HepG2 (cell line): ENCODE data around the gene MGAT4D. TPM values are rescaled to one million over a fixed set of nuclear protein-coding genes. Genes with fewer than 3 reads are reported as not detected.

ENCODE experiments used
- ADNP ChIP-seq: sonication (generic); formaldehyde crosslinking; IDR thresholded peaks from 2 replicates; pipeline ENCODE4 v1.4.0; 2020; ENCODE audit warnings: missing genetic modification reagents
- ARID2 ChIP-seq: sonication (generic); formaldehyde crosslinking; IDR thresholded peaks from 2 replicates; pipeline ENCODE4 v1.8.1; 2022; ENCODE audit warnings: mild to moderate bottlenecking, missing genetic modification reagents, borderline replicate concordance
- ARID5B ChIP-seq: IDR thresholded peaks from 2 replicates; pipeline ENCODE4 v1.4.0; 2020; ENCODE audit warnings: mild to moderate bottlenecking, missing genetic modification reagents
- CREM ChIP-seq, 2 experiments: sonication (generic) in 1 of 2; formaldehyde crosslinking in 1 of 2; IDR thresholded peaks; 2 replicates each; pipeline versions ENCODE4 v1.4.0 to v1.6.1; 2016 to 2020; ENCODE audit warnings: antibody characterized with exemption in 1 of 2, mild to moderate bottlenecking in 1 of 2, missing genetic modification reagents in 1 of 2
- DMAP1 ChIP-seq: IDR thresholded peaks from 2 replicates; pipeline ENCODE4 v1.6.1; 2016
- GLI4 ChIP-seq: sonication (generic); formaldehyde crosslinking; IDR thresholded peaks from 2 replicates; pipeline ENCODE4 v1.5.1; 2020; ENCODE audit warnings: missing genetic modification reagents, mild to moderate bottlenecking, moderate library complexity, borderline replicate concordance
- HBP1 ChIP-seq: IDR thresholded peaks from 2 replicates; pipeline ENCODE4 v1.6.1; 2016; ENCODE audit warnings: low read depth, control low read depth
- HDAC2 ChIP-seq: sonication (generic); formaldehyde crosslinking; IDR thresholded peaks from 2 replicates; pipeline ENCODE4 v1.4.0; 2020; ENCODE audit warnings: missing genetic modification reagents
- JARID2 ChIP-seq: sonication (generic); formaldehyde crosslinking; IDR thresholded peaks from 2 replicates; pipeline ENCODE4 v1.8.1; 2023; ENCODE audit warnings: missing genetic modification reagents, inconsistent platforms; ENCODE audit not compliant: insufficient replicate concordance
- KLF13 ChIP-seq: sonication (generic); formaldehyde crosslinking; IDR thresholded peaks from 2 replicates; pipeline ENCODE4 v1.4.0; 2020; ENCODE audit warnings: mild to moderate bottlenecking, missing genetic modification reagents
- LBX2 ChIP-seq: sonication (generic); formaldehyde crosslinking; IDR thresholded peaks from 2 replicates; pipeline ENCODE4 v1.5.0; 2020; ENCODE audit warnings: missing genetic modification reagents, mild to moderate bottlenecking, borderline replicate concordance
- MLLT10 ChIP-seq: sonication (generic); formaldehyde crosslinking; IDR thresholded peaks from 2 replicates; pipeline ENCODE4 v1.4.0; 2020; ENCODE audit warnings: missing genetic modification reagents
- NAIF1 ChIP-seq: sonication (generic); formaldehyde crosslinking; IDR thresholded peaks from 2 replicates; pipeline ENCODE4 v1.5.0; 2020; ENCODE audit warnings: mild to moderate bottlenecking, missing genetic modification reagents, borderline replicate concordance
- NCOA1 ChIP-seq: sonication (generic); formaldehyde crosslinking; IDR thresholded peaks from 2 replicates; pipeline ENCODE4 v1.9.0; 2021; ENCODE audit warnings: missing genetic modification reagents
- PHF5A ChIP-seq: IDR thresholded peaks from one replicate; pipeline ENCODE4 v1.6.1; 2018; ENCODE audit warnings: low read depth, missing genetic modification reagents; ENCODE audit not compliant: unreplicated experiment
- PLRG1 ChIP-seq: fragments of 450-650 bp; conservative IDR thresholded peaks from 2 replicates; pipeline ENCODE4 v1.6.1; 2016
- RFX1 ChIP-seq: fragments of 450-650 bp; IDR thresholded peaks from 2 replicates; pipeline ENCODE4 v1.6.1; 2017
- RFX3 ChIP-seq: IDR thresholded peaks from 2 replicates; pipeline ENCODE4 v1.6.1; 2016; ENCODE audit warnings: missing biosample characterization, missing genetic modification reagents
- SIN3B ChIP-seq: fragments of 150-350 bp; IDR thresholded peaks from 2 replicates; pipeline ENCODE4 v1.6.1; 2014; ENCODE audit warnings: low read length
- SP1 ChIP-seq, 2 experiments: fragments of 450-650 bp in 1 of 2; sonication (generic) in 1 of 2; formaldehyde crosslinking in 1 of 2; IDR thresholded peaks; 2 replicates each; pipeline versions ENCODE4 v1.4.0 to v1.6.1; 2016 to 2020; ENCODE audit warnings: missing genetic modification reagents in 1 of 2
- ZNF296 ChIP-seq: sonication (generic); formaldehyde crosslinking; conservative IDR thresholded peaks from 2 replicates; pipeline ENCODE4 v1.5.0; 2020; ENCODE audit warnings: mild to moderate bottlenecking, missing genetic modification reagents
- ZNF350 ChIP-seq: sonication (generic); formaldehyde crosslinking; IDR thresholded peaks from 2 replicates; pipeline ENCODE4 v1.4.0; 2020; ENCODE audit warnings: mild to moderate bottlenecking, low read depth, missing genetic modification reagents, borderline replicate concordance
- ZNF780A ChIP-seq: sonication (generic); formaldehyde crosslinking; IDR thresholded peaks from 2 replicates; pipeline ENCODE4 v1.8.0; 2022; ENCODE audit warnings: mild to moderate bottlenecking, missing genetic modification reagents, moderate library complexity
- ZNF792 ChIP-seq: IDR thresholded peaks from 2 replicates; pipeline ENCODE4 v1.6.1; 2016
- ZSCAN22 ChIP-seq: sonication (generic); formaldehyde crosslinking; IDR thresholded peaks from 2 replicates; pipeline ENCODE4 v1.4.0; 2020; ENCODE audit warnings: mild to moderate bottlenecking, missing genetic modification reagents
- ZSCAN29 ChIP-seq: sonication (generic); formaldehyde crosslinking; conservative IDR thresholded peaks from 2 replicates; pipeline ENCODE4 v1.4.0; 2020; ENCODE audit warnings: mild to moderate bottlenecking, missing genetic modification reagents
- polyA plus RNA-seq, 8 experiments: library from polyadenylated mRNA; depleted of rRNA in 3 of 8; stranded (reverse) in 7 of 8; unstranded in 1 of 8; fragments of >200 nt; fragmentation: Illumina TruSeq in 4 of 8; extraction: Trizol in 4 of 8; gene quantifications; 2 replicates each; pipeline versions ENCODE4 v1.2.1 to v1.2.3, GENCODE V29; 2011 to 2016; ENCODE audit warnings: low read depth in 4 of 8, missing spikeins in 1 of 8, mixed read lengths in 1 of 8; ENCODE audit not compliant: insufficient read depth in 1 of 8
- total RNA-seq, 5 experiments: library from RNA; depleted of rRNA; stranded (reverse); fragments of >200 nt; fragmentation: Illumina TruSeq; extraction: Trizol; gene quantifications; 2 replicates each; pipeline ENCODE4 v1.2.3, GENCODE V29; 2016; ENCODE audit warnings: low read depth in 1 of 5

MGAT4D gene
- total and polyA plus RNA-seq, 2 of the 13 experiments (the other 11 are each of a cell fraction or from before 2014, with no cell fraction given), result not detected

GRCh38 chr4:140523857-140524742 lies 26.0 kb upstream of the MGAT4D start, which contains the start of gene ELMOD2 (continued):
- TF ChIP-seq ARID5B (CRISPR knock-in tag) (peak; percentile 34; the same call in 1 of the 2 replicates), PLRG1 (no peak), JARID2 (CRISPR knock-in tag) (no peak), ZSCAN22 (CRISPR knock-in tag) (no peak), ZNF350 (peak; percentile 75; the same call in 1 of the 2 replicates), ZSCAN29 (CRISPR knock-in tag) (peak; percentile 60; the same call in 1 of the 2 replicates), ARID2 (peak; percentile 60; the same call in 1 of the 2 replicates), SIN3B (no peak), MLLT10 (CRISPR knock-in tag) (no peak), ADNP (CRISPR knock-in tag) (0 out of 2 replicates have a peak, but pooled peaks have one; percentile 19), RFX3 (CRISPR knock-in tag) (peak; percentile 97), ZNF780A (CRISPR knock-in tag) (no peak), KLF13 (CRISPR knock-in tag) (no peak), GLI4 (peak; percentile 77; the same call in 1 of the 2 replicates), NAIF1 (CRISPR knock-in tag) (peak; percentile 82; the same call in 1 of the 2 replicates), LBX2 (no peak), HDAC2 (CRISPR knock-in tag) (peak; percentile 64), DMAP1 (CRISPR knock-in tag) (peak; percentile 89), PHF5A (peak; percentile 53), CREM (IDR thresholded peaks at IDR 0.05) (peak; percentile 24; the same call in 1 of the 2 replicates), CREM (CRISPR knock-in tag; IDR thresholded peaks at IDR 0.05) (no peak), ZNF296 (CRISPR knock-in tag) (no peak), RFX1 (peak; percentile 95), NCOA1 (CRISPR knock-in tag) (no peak), HBP1 (CRISPR knock-in tag) (peak; percentile 73; the same call in 1 of the 2 replicates), SP1 (IDR thresholded peaks at IDR 0.05) (no peak), SP1 (CRISPR knock-in tag; IDR thresholded peaks at IDR 0.05) (peak; percentile 83; the same call in 1 of the 2 replicates), ZNF792 (CRISPR knock-in tag) (no peak; the same call in 1 of the 2 replicates)
